HCT116 (cell line): ENCODE results near the gene TAF6. TPM values are rescaled to one million over a fixed set of nuclear protein-coding genes. Genes with fewer than 3 reads are reported as not detected.

ENCODE experiments used
- ATAC-seq: fragments of 200-7000 bp; cut with Tn5 transposase; 2 replicates; pipeline ENCODE4 v1.9.1; 2020; ENCODE audit warnings: mild to moderate bottlenecking, moderate library complexity
- BruUV-seq: library from RNA; stranded (reverse); fragments of 400-500 nt; replicated peaks from 2 replicates; lab custom pipeline; 2021; lab: Mats Ljungman, UMichigan
- CTCF ChIA-PET: fragments of 300-600 bp; sonication (Branson Sonifier 250); formaldehyde crosslinking; loops from one replicate; lab custom pipeline; 2021; ENCODE audit warnings: antibody characterized with exemption; lab: Charles Lee
- POLR2A ChIA-PET: fragments of 300-600, 350-600 bp; sonication (Branson Sonifier 250); formaldehyde crosslinking; loops from one replicate; lab custom pipeline; 2021; ENCODE audit warnings: antibody characterized with exemption; lab: Charles Lee
- RAD21 ChIA-PET, 2 experiments: fragments of 300-600 bp; sonication (Branson Sonifier 250); formaldehyde crosslinking; loops; one replicate each; lab custom pipeline; 2023; ENCODE audit warnings: low total read pairs in 2 of 2; ENCODE audit not compliant: uncharacterized antibody in 2 of 2, unreplicated experiment in 2 of 2, low non-redundant PET in 1 of 2; lab: Charles Lee
- DNase-seq: peaks from one replicate; pipeline ENCODE4 v3.0.0-alpha.2; 2010; ENCODE audit warnings: low read depth, low spot score
- H2AFZ ChIP-seq: fragments of 200-600 bp; shearing (Covaris generic), sonication (generic); 2 replicates; pipeline ENCODE4 v1.6.1; 2017; ENCODE audit warnings: low read depth, mixed run types, mixed read lengths, antibody characterized with exemption, low read length; ENCODE audit not compliant: poor library complexity, severe bottlenecking
- H3K27ac ChIP-seq: 2 replicates; pipeline ENCODE4 v1.5.1; 2012; ENCODE audit warnings: low read depth, low read length
- H3K27me3 ChIP-seq: fragments of 200-600 bp; sonication (generic); 2 replicates; pipeline ENCODE4 v1.6.1; 2016; ENCODE audit warnings: mixed run types, low read length, mixed read lengths; ENCODE audit not compliant: insufficient read depth
- H3K36me3 ChIP-seq, 2 experiments: fragments of 200-500 bp in 1 of 2; fragments of 200-600 bp in 1 of 2; sonication (Bioruptor generic) in 1 of 2; sonication (generic) in 1 of 2; 2 replicates each; pipeline versions ENCODE4 v1.5.1 to v1.6.1; 2014 to 2016; ENCODE audit warnings: low read length in 2 of 2, inconsistent platforms in 1 of 2, mixed read lengths in 1 of 2, mixed run types in 1 of 2; ENCODE audit not compliant: insufficient read depth in 2 of 2, control insufficient read depth in 1 of 2
- H3K4me1 ChIP-seq, 2 experiments: fragments of 200-600 bp in 1 of 2; sonication (generic) in 1 of 2; 2 replicates each; pipeline versions ENCODE4 v1.5.1 to v1.6.1; 2012 to 2017; ENCODE audit warnings: low read length in 2 of 2, inconsistent platforms in 1 of 2, mild to moderate bottlenecking in 1 of 2, mixed read lengths in 1 of 2, mixed run types in 1 of 2, moderate library complexity in 1 of 2; ENCODE audit not compliant: insufficient read depth in 2 of 2, control insufficient read depth in 1 of 2
- H3K4me2 ChIP-seq: fragments of 200-600 bp; sonication (generic); 2 replicates; pipeline ENCODE4 v1.6.1; 2017; ENCODE audit warnings: mixed run types, low read length, mixed read lengths
- H3K4me3 ChIP-seq, 2 experiments: fragments of 200-600 bp in 1 of 2; sonication (generic) in 1 of 2; replicated peaks in 1 of 2; 2 replicates each; pipeline ENCODE4 v1.5.1; 2011 to 2016; ENCODE audit warnings: low read length in 2 of 2, control low read depth in 1 of 2, low read depth in 1 of 2, mild to moderate bottlenecking in 1 of 2, mixed read lengths in 1 of 2, mixed run types in 1 of 2
- H3K79me2 ChIP-seq: fragments of 200-600 bp; sonication (generic); 2 replicates; pipeline ENCODE4 v1.6.1; 2017; ENCODE audit warnings: mild to moderate bottlenecking, mixed run types, low read length, moderate library complexity, mixed read lengths; ENCODE audit not compliant: insufficient read depth
- H3K9ac ChIP-seq: fragments of 200-600 bp; sonication (generic); 2 replicates; pipeline ENCODE4 v1.6.1; 2016; ENCODE audit warnings: low read length, mixed read lengths
- H3K9me2 ChIP-seq: fragments of 200-600 bp; sonication (generic), shearing (Covaris generic); 2 replicates; pipeline ENCODE4 v1.6.1; 2017; ENCODE audit warnings: mixed run types, mild to moderate bottlenecking, moderate library complexity; ENCODE audit not compliant: insufficient read depth
- H3K9me3 ChIP-seq, 2 experiments: fragments of 200-500 bp in 1 of 2; fragments of 200-600 bp in 1 of 2; sonication (Bioruptor generic) in 1 of 2; sonication (generic) in 1 of 2; 2 replicates each; pipeline ENCODE4 v1.6.1; 2014 to 2017; ENCODE audit warnings: low read length in 2 of 2, mixed read lengths in 2 of 2, inconsistent platforms in 1 of 2, low read depth in 1 of 2, mild to moderate bottlenecking in 1 of 2, mixed run types in 1 of 2, moderate library complexity in 1 of 2; ENCODE audit not compliant: control insufficient read depth in 1 of 2, insufficient read depth in 1 of 2
- H4K20me1 ChIP-seq: fragments of 200-600 bp; sonication (generic), shearing (Covaris generic); 2 replicates; pipeline ENCODE4 v1.6.1; 2017; ENCODE audit warnings: mixed run types, mild to moderate bottlenecking, moderate library complexity; ENCODE audit not compliant: insufficient read depth
- CEBPB ChIP-seq: IDR thresholded peaks from 2 replicates; pipeline ENCODE4 v1.6.1; 2012; ENCODE audit warnings: low read depth
- CTCF ChIP-seq, 3 experiments: fragments of 200-600 bp in 1 of 3; sonication (generic) in 1 of 3; IDR thresholded peaks in 2 of 3; conservative IDR thresholded peaks in 1 of 3; 2 replicates each; pipeline ENCODE4 v1.5.1; 2012 to 2017; ENCODE audit warnings: low read depth in 2 of 3, low read length in 2 of 3, antibody characterized with exemption in 1 of 3, borderline replicate concordance in 1 of 3, control low read depth in 1 of 3, mild to moderate bottlenecking in 1 of 3, mixed read lengths in 1 of 3, mixed run types in 1 of 3, moderate library complexity in 1 of 3; ENCODE audit not compliant: insufficient read depth in 1 of 3
- EGR1 ChIP-seq: IDR thresholded peaks from 2 replicates; pipeline ENCODE4 v1.6.1; 2012; ENCODE audit warnings: low read depth
- ELF1 ChIP-seq: IDR thresholded peaks from 2 replicates; pipeline ENCODE4 v1.6.1; 2012; ENCODE audit warnings: low read depth, borderline replicate concordance
- EZH2phosphoT487 ChIP-seq: fragments of 200-600 bp; IDR thresholded peaks from 2 replicates; pipeline ENCODE4 v1.6.1; 2018; ENCODE audit warnings: antibody characterized with exemption, borderline replicate concordance
- JUND ChIP-seq: IDR thresholded peaks from 2 replicates; pipeline ENCODE4 v1.6.1; 2012
- MAX ChIP-seq: IDR thresholded peaks from 2 replicates; pipeline ENCODE4 v1.6.1; 2012
- SIN3A ChIP-seq: IDR thresholded peaks from 2 replicates; pipeline ENCODE4 v1.6.1; 2012; ENCODE audit warnings: low read depth
- SP1 ChIP-seq: IDR thresholded peaks from 2 replicates; pipeline ENCODE4 v1.6.1; 2012; ENCODE audit warnings: low read depth
- SRF ChIP-seq: IDR thresholded peaks from 2 replicates; pipeline ENCODE4 v1.6.1; 2012; ENCODE audit warnings: low read depth
- ZFX ChIP-seq: fragments of 450-650 bp; IDR thresholded peaks from 2 replicates; pipeline ENCODE4 v1.6.1; 2017
- intact Hi-C: fragments of 100-400 bp; cut with micrococcal nuclease; formaldehyde crosslinking; loops from 2 replicates; pipeline ENCODE4 v1.10.0; 2022
- total RNA-seq: library from RNA; stranded (reverse); gene quantifications from one replicate; pipeline ENCODE4 v1.2.1, GENCODE V29; 2021; ENCODE audit not compliant: unreplicated experiment

The TAF6 gene
- total RNA-seq, 1 experiment from 2014 or later, result 67.4 TPM

DNA sequence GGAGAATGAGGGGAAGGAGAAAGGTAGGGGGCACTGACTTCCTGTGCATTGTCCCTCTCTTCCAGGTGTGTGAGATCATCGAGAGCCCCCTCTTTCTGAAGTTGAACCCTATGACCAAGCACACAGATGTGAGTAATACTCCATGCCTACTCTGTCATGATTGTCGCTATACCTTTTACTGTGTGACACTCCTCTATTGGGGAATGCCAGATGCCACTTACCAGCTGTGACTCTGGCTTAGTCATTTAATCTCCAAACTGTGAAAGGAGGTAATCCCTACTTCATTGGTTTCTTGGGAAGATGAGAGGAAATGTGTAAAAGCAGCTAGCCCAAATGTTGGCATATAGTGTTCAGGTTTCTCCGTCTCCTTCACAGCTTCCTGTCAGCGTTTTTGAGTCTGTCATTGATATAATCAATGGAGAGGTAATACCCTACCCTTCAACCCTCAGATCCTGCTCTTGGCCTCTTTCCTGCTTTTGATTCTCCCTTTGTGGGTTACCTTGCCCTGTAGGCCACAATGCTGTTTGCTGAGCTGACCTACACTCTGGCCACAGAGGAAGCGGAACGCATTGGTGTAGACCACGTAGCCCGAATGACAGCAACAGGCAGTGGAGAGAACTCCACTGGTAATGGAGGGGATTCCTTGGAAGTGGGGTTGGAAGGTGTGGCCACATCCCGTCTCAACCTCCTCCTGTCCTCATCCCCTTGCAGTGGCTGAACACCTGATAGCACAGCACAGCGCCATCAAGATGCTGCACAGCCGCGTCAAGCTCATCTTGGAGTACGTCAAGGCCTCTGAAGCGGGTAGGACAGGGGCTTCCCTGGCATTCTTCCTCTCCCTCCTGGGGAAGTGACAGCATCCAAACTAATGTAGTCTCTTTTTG lies 28.4 kb downstream of the TAF6 start:
- no peak overlapping the region for H3K4me3 ChIP-seq
- H4K20me1 ChIP-seq, result peaks cover 13% of the 10 kb centered on the region
- H3K9me3 ChIP-seq, result no peaks in the 10 kb centered on the region
- peaks cover 8 to 38% of the 10 kb centered on the region in 2 experiments for H3K4me1 ChIP-seq
- H3K4me2 ChIP-seq, result peak overlapping the region; percentile 83
- CTCF ChIA-PET, result no interaction called here
- TF ChIP-seq SRF, result no peak
- TF ChIP-seq CEBPB, result no peak
- TF ChIP-seq CTCF (IDR thresholded peaks at IDR 0.05 in 2 of 3, conservative IDR thresholded peaks at IDR 0.05 in 1 of 3; ENCODE audit: borderline replicate concordance in 1 of 3, insufficient read depth in 1 of 3, low read depth in 2 of 3, low read length in 2 of 3), result no peak
- TF ChIP-seq MAX, result no peak
- no peak for TF ChIP-seq SIN3A
- TF ChIP-seq JUND, result no peak
- TF ChIP-seq ELF1, result no peak
- no peak for TF ChIP-seq EZH2phosphoT487
- TF ChIP-seq ZFX, result no peak
- TF ChIP-seq SP1, result no peak
- no peak for TF ChIP-seq EGR1
- peak overlapping the region; percentile 90; the same call in 1 of the 2 replicates for H3K27ac ChIP-seq
- H3K9ac ChIP-seq, result no peak overlapping the region
- DNase-seq (no peak), ATAC-seq (peak; percentile 12)
- H3K79me2 ChIP-seq, result peaks cover 41% of the 10 kb centered on the region
- no peak overlapping the region for H2AFZ ChIP-seq
- peaks cover 33 to 52% of the 10 kb centered on the region in 2 experiments for H3K36me3 ChIP-seq
- RAD21 ChIA-PET, result no interaction called here
- H3K9me2 ChIP-seq, result no peaks in the 10 kb centered on the region
- TSS peak; percentile 55 for BruUV-seq
- H3K27me3 ChIP-seq, result no peaks in the 10 kb centered on the region
- intact Hi-C loops, result no loop called here
- POLR2A ChIA-PET, result interaction anchor here (1.3 to 2.3 kb wide), 2 partner anchors 10 to 11 kb away, joined by 3 to 8 read pairs; partner anchors contain the start of genes AP4M1 and MCM7
